ENCODE results near the gene APH1B. TPM values are rescaled to one million over a fixed set of nuclear protein-coding genes. Genes with fewer than 3 reads are reported as not detected.

Gene APH1B
- total and polyA plus RNA-seq, 9 of the 15 experiments (the other 6 are each of a cell fraction or from before 2014, with no cell fraction given), result 5.1 to 9.7 (median 7.0) TPM

DNA sequence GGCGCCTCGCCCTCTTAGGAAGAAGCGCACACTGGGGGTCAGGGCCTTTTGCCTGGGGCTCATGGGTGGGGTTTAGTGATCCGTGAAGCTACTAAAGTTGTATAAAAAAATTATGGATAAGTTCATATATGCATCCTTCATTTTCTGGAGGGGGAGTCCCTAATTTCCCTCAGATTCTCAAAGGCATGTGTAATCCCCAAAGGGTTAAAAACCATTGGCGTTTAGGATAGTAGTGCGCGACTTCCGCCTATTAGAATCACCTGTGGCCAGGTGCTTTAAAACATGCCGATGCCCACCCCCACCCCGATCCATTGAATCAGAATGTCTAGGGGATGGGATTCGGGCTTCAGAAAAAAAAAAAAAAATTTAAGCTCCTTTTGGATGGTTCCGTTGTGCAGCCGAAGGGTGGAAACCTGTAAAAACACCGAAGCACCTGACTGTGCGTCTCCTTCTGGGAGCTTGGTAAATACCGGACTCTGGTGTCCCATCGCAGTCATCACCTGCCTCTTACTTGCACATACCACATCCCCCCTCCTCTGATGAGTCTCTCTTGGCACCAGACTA is 570 bp downstream of the APH1B start (continued):
- TF ChIP-seq, protein P1, sequence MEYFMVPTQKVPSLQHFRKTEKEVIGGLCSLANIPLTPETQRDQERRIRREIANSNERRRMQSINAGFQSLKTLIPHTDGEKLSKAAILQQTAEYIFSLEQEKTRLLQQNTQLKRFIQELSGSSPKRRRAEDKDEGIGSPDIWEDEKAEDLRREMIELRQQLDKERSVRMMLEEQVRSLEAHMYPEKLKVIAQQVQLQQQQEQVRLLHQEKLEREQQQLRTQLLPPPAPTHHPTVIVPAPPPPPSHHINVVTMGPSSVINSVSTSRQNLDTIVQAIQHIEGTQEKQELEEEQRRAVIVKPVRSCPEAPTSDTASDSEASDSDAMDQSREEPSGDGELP (CRISPR knock-in tag; IDR thresholded peaks at IDR 0.05; ENCODE audit: borderline replicate concordance), result no peak
- no peak for TF ChIP-seq ZNF124 (CRISPR knock-in tag; IDR thresholded peaks at IDR 0.05)
- 0 out of 2 replicates have a peak, but pooled peaks have one; percentile 17 for TF ChIP-seq ZKSCAN1 (IDR thresholded peaks at IDR 0.05; ENCODE audit: low read depth, low read length)
- TF ChIP-seq, protein P2, sequence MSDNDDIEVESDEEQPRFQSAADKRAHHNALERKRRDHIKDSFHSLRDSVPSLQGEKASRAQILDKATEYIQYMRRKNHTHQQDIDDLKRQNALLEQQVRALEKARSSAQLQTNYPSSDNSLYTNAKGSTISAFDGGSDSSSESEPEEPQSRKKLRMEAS (CRISPR knock-in tag; IDR thresholded peaks at IDR 0.05), result 0 out of 2 replicates have a peak, but pooled peaks have one; percentile 13
- TF ChIP-seq CEBPG (CRISPR knock-in tag; IDR thresholded peaks at IDR 0.05), result no peak
- TF ChIP-seq CEBPG (tag; conservative IDR thresholded peaks at IDR 0.05 in 1 of 2, IDR thresholded peaks at IDR 0.05 in 1 of 2), result no peak
- TF ChIP-seq JUN (IDR thresholded peaks at IDR 0.05; ENCODE audit: borderline replicate concordance, low read depth, low read length), result no peak
- no peak for TF ChIP-seq JUN (CRISPR knock-in tag; IDR thresholded peaks at IDR 0.05; ENCODE audit: borderline replicate concordance)
- no peak for TF ChIP-seq TRIM28 (IDR thresholded peaks at IDR 0.05)
- TF ChIP-seq CXXC5 (CRISPR knock-in tag; IDR thresholded peaks at IDR 0.05), result 0 out of 2 replicates have a peak, but pooled peaks have one; percentile 8
